Activated naive CD4-positive, alpha-beta T cell treated with anti-CD3 and anti-CD28 coated beads, Interleukin-2, amount 50 U/mL, for 24 hours (primary cell): ENCODE results near the gene HARS1.
"Not testable (repeated sequence)": the region's sequence is repeated elsewhere in the genome, so short reads cannot be mapped to it uniquely, and the experiment has no call there.

ENCODE experiments used
- H3K27ac Mint-ChIP-seq: one replicate; pipeline ENCODE4 v1.8.0; 2021; ENCODE audit warnings: mild to moderate bottlenecking, mixed read lengths
- H3K27me3 Mint-ChIP-seq: one replicate; pipeline ENCODE4 v1.8.0; 2021; ENCODE audit warnings: mixed read lengths
- H3K36me3 Mint-ChIP-seq: one replicate; pipeline ENCODE4 v1.8.0; 2021; ENCODE audit warnings: mixed read lengths
- H3K4me1 Mint-ChIP-seq: one replicate; pipeline ENCODE4 v1.8.0; 2021; ENCODE audit warnings: mixed read lengths
- H3K4me3 Mint-ChIP-seq: one replicate; pipeline ENCODE4 v1.8.0; 2021; ENCODE audit warnings: mild to moderate bottlenecking, mixed read lengths
- H3K9me3 Mint-ChIP-seq: one replicate; pipeline ENCODE4 v1.8.0; 2021; ENCODE audit warnings: mixed read lengths

The HARS1 gene

GRCh38 chr5:140664030-140664358, 27.2 kb downstream of the HARS1 start:
- Mint-ChIP-seq H3K27me3 (no peaks in the 10 kb centered on the region), H3K27ac (peak overlapping the region; percentile 96), H3K4me1 (peaks cover 33% of the 10 kb centered on the region), H3K9me3 (no peaks in the 10 kb centered on the region), H3K36me3 (peaks cover 28% of the 10 kb centered on the region), H3K4me3 (peak overlapping the region; percentile 99)

- H3K9me3 Mint-ChIP-seq, H3K27me3 Mint-ChIP-seq, H3K4me3 Mint-ChIP-seq: not testable (repeated sequence)
- peaks cover 24% of the 10 kb centered on the region for H3K36me3 Mint-ChIP-seq
- H3K27ac Mint-ChIP-seq = peak overlapping the region; percentile 74
- H3K4me1 Mint-ChIP-seq = peaks cover 11% of the 10 kb centered on the region
Observed at GRCh38 chr5:140660371-140660770, 30.8 kb downstream of the HARS1 start.

GRCh38 chr5:140658870-140659269, 32.3 kb downstream of the HARS1 start:
- no peaks in the 10 kb centered on the region for H3K27me3 Mint-ChIP-seq
- H3K36me3 Mint-ChIP-seq = peaks cover 32% of the 10 kb centered on the region
- H3K4me3 Mint-ChIP-seq = no peak overlapping the region
- peaks cover 12% of the 10 kb centered on the region for H3K4me1 Mint-ChIP-seq
- H3K9me3 Mint-ChIP-seq = no peaks in the 10 kb centered on the region
- H3K27ac Mint-ChIP-seq = peak overlapping the region; percentile 52

- peak overlapping the region; percentile 98 for H3K4me3 Mint-ChIP-seq
- no peaks in the 10 kb centered on the region for H3K9me3 Mint-ChIP-seq
- peaks cover 20% of the 10 kb centered on the region for H3K36me3 Mint-ChIP-seq
- peak overlapping the region; percentile 43 for H3K27ac Mint-ChIP-seq
- H3K4me1 Mint-ChIP-seq = peaks cover 62% of the 10 kb centered on the region
- no peaks in the 10 kb centered on the region for H3K27me3 Mint-ChIP-seq
Observed at GRCh38 chr5:140647042-140647419, 44.1 kb downstream of the HARS1 start.

GRCh38 chr5:140642718-140643117, 48.5 kb downstream of the HARS1 start:
- Mint-ChIP-seq H3K36me3 (peaks cover 9% of the 10 kb centered on the region), H3K9me3 (no peaks in the 10 kb centered on the region), H3K4me1 (peaks cover 66% of the 10 kb centered on the region), H3K27me3 (no peaks in the 10 kb centered on the region), H3K27ac (peak overlapping the region; percentile 88), H3K4me3 (no peak overlapping the region)

GRCh38 chr5:140641716-140642115, 49.5 kb downstream of the HARS1 start:
- H3K4me3 Mint-ChIP-seq = peak overlapping the region; percentile 2
- H3K4me1 Mint-ChIP-seq = peaks cover 66% of the 10 kb centered on the region
- H3K27me3 Mint-ChIP-seq = no peaks in the 10 kb centered on the region
- no peaks in the 10 kb centered on the region for H3K9me3 Mint-ChIP-seq
- H3K36me3 Mint-ChIP-seq = peaks cover 9% of the 10 kb centered on the region
- H3K27ac Mint-ChIP-seq = no peak overlapping the region

GRCh38 chr5:140639148-140639981, 51.8 kb downstream of the HARS1 start, which contains the start of gene TMCO6:
TMCO6 (plus strand) TSS chr5:140639451; CDS start chr5:140639528, 77 bp downstream.
- peak within 1 kb of the TSS; percentile 93 for H3K27ac Mint-ChIP-seq
- peaks cover 47% of the 10 kb centered on the region for H3K4me1 Mint-ChIP-seq
- H3K27me3 Mint-ChIP-seq = no peaks in the 10 kb centered on the region

GRCh38 chr5:140638898-140639147, 52.3 kb downstream of the HARS1 start:
- H3K4me1 Mint-ChIP-seq = peaks cover 45% of the 10 kb centered on the region
- H3K9me3 Mint-ChIP-seq, H3K36me3 Mint-ChIP-seq, H3K27me3 Mint-ChIP-seq: not testable (repeated sequence)
- peak overlapping the region; percentile 87 for H3K27ac Mint-ChIP-seq
- peak overlapping the region; percentile 94 for H3K4me3 Mint-ChIP-seq

More at GRCh38 chr5:140639148-140639981, 51.8 kb downstream of the HARS1 start, which contains the start of gene TMCO6:
- Mint-ChIP-seq H3K36me3 (peaks cover 4% of the 10 kb centered on the region), H3K9me3 (no peaks in the 10 kb centered on the region), H3K4me3 (peak within 1 kb of the TSS; percentile 94)

- no peak overlapping the region for H3K4me3 Mint-ChIP-seq
- H3K27ac Mint-ChIP-seq = no peak overlapping the region
- no peaks in the 10 kb centered on the region for H3K36me3 Mint-ChIP-seq
- H3K27me3 Mint-ChIP-seq = no peaks in the 10 kb centered on the region
- peaks cover 51% of the 10 kb centered on the region for H3K4me1 Mint-ChIP-seq
- no peaks in the 10 kb centered on the region for H3K9me3 Mint-ChIP-seq
Observed at GRCh38 chr5:140637371-140638100, 53.6 kb downstream of the HARS1 start.

GRCh38 chr5:140635291-140636257, 55.6 kb downstream of the HARS1 start:
- no peaks in the 10 kb centered on the region for H3K27me3 Mint-ChIP-seq
- H3K4me1 Mint-ChIP-seq = peaks cover 39% of the 10 kb centered on the region
- no peaks in the 10 kb centered on the region for H3K36me3 Mint-ChIP-seq
- no peak overlapping the region for H3K27ac Mint-ChIP-seq
- H3K9me3 Mint-ChIP-seq = no peaks in the 10 kb centered on the region
- H3K4me3 Mint-ChIP-seq = no peak overlapping the region

- peaks cover 29% of the 10 kb centered on the region for H3K4me1 Mint-ChIP-seq
- H3K27me3 Mint-ChIP-seq = no peaks in the 10 kb centered on the region
- no peaks in the 10 kb centered on the region for H3K9me3 Mint-ChIP-seq
- H3K27ac Mint-ChIP-seq = no peak overlapping the region
- no peak overlapping the region for H3K4me3 Mint-ChIP-seq
- no peaks in the 10 kb centered on the region for H3K36me3 Mint-ChIP-seq
Observed at GRCh38 chr5:140634103-140634502, 57.1 kb downstream of the HARS1 start.

- Mint-ChIP-seq H3K36me3 (no peaks in the 10 kb centered on the region), H3K27ac (no peak overlapping the region), H3K27me3 (no peaks in the 10 kb centered on the region), H3K4me3 (peak overlapping the region; percentile 83), H3K4me1 (peaks cover 24% of the 10 kb centered on the region), H3K9me3 (no peaks in the 10 kb centered on the region)
Observed at GRCh38 chr5:140633501-140633900, 57.7 kb downstream of the HARS1 start.

- H3K4me3 Mint-ChIP-seq = peak within 1 kb of the TSS; percentile 83
- peaks cover 20% of the 10 kb centered on the region for H3K4me1 Mint-ChIP-seq
- peak within 1 kb of the TSS; percentile 8 for H3K27ac Mint-ChIP-seq
- no peaks in the 10 kb centered on the region for H3K9me3 Mint-ChIP-seq
- H3K36me3 Mint-ChIP-seq = peaks cover 1% of the 10 kb centered on the region
- H3K27me3 Mint-ChIP-seq = no peaks in the 10 kb centered on the region
Observed at GRCh38 chr5:140633021-140633471, 58.1 kb downstream of the HARS1 start, which contains the start of gene CD14. CD14 (minus strand) TSS chr5:140633175; CDS start chr5:140633071, 104 bp downstream.

- Mint-ChIP-seq H3K4me1 (peaks cover 19% of the 10 kb centered on the region), H3K27me3 (peaks cover under 1% of the 10 kb centered on the region), H3K4me3 (peak overlapping the region; percentile 83), H3K36me3 (peaks cover 2% of the 10 kb centered on the region), H3K27ac (peak overlapping the region; percentile 8), H3K9me3 (no peaks in the 10 kb centered on the region)
Observed at GRCh38 chr5:140632366-140633020, 58.7 kb downstream of the HARS1 start.

- H3K4me3 Mint-ChIP-seq = peak overlapping the region; percentile 83
Observed at GRCh38 chr5:140631831-140632365, 59.3 kb downstream of the HARS1 start.

More at GRCh38 chr5:140631831-140632365, 59.3 kb downstream of the HARS1 start:
- H3K36me3 Mint-ChIP-seq = peaks cover 2% of the 10 kb centered on the region
- H3K9me3 Mint-ChIP-seq = no peaks in the 10 kb centered on the region
- H3K27me3 Mint-ChIP-seq = peaks cover 1% of the 10 kb centered on the region
- H3K27ac Mint-ChIP-seq = no peak overlapping the region
- peaks cover 19% of the 10 kb centered on the region for H3K4me1 Mint-ChIP-seq
